Neural progenitor cell (in vitro differentiated cells): ENCODE results near the gene ZBTB25.

Source experiments
- EZH2phosphoT487 ChIP-seq: fragments of 200-600 bp; sonication (generic); IDR thresholded peaks from 2 replicates; pipeline ENCODE4 v1.6.1; 2017; ENCODE audit warnings: antibody characterized with exemption
- TF ChIP-seq, protein P1 (sequence below): fragments of 200-600 bp; sonication (generic); IDR thresholded peaks from 2 replicates; pipeline ENCODE4 v1.5.1; 2017; ENCODE audit warnings: antibody characterized with exemption, mild to moderate bottlenecking

DNA sequence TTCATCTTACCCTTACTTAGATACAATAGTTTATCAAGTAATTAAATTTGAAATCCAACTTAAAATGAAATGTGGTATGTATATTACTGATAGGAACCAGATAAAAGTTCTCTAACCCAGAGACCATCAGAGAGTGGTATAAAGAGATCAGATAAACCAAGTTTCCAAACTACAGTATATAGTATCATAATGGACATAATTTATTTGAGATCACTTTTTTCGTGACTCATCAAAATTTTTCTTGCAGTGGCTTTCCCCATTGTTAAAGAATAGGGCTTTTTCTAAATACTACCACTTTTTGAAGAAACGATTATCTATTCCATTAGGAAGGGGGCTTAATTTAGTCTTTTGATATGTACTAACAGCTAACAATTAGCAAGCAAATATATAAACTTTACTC lies 21.7 kb upstream of the ZBTB25 start:
- TF ChIP-seq, protein P1, sequence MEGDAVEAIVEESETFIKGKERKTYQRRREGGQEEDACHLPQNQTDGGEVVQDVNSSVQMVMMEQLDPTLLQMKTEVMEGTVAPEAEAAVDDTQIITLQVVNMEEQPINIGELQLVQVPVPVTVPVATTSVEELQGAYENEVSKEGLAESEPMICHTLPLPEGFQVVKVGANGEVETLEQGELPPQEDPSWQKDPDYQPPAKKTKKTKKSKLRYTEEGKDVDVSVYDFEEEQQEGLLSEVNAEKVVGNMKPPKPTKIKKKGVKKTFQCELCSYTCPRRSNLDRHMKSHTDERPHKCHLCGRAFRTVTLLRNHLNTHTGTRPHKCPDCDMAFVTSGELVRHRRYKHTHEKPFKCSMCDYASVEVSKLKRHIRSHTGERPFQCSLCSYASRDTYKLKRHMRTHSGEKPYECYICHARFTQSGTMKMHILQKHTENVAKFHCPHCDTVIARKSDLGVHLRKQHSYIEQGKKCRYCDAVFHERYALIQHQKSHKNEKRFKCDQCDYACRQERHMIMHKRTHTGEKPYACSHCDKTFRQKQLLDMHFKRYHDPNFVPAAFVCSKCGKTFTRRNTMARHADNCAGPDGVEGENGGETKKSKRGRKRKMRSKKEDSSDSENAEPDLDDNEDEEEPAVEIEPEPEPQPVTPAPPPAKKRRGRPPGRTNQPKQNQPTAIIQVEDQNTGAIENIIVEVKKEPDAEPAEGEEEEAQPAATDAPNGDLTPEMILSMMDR, result no peak
- TF ChIP-seq EZH2phosphoT487, result no peak
